Activated CD4-positive, alpha-beta T cell treated with anti-CD3 and anti-CD28 coated beads, Interleukin-2, Interleukin-4, amounts not matched to agents 100 ng/mL and 50 ng/mL, durations not matched to agents 16 hours and 8 hours (primary cell): Measurements from ENCODE around the gene PTGES.

Source experiments
- DNase-seq: peaks from one replicate; pipeline ENCODE4 v3.0.0-alpha.2; 2020; ENCODE audit warnings: low spot score

Gene PTGES

GRCh38 chr9:129740666-129741464 lies 12.0 kb downstream of the PTGES start:
- DNase-seq: no peak

- DNase-seq: no peak
Measured at GRCh38 chr9:129740174-129740573, 12.7 kb downstream of the PTGES start.

- no peak for DNase-seq
Measured at GRCh38 chr9:129739432-129739831, 13.4 kb downstream of the PTGES start.

- peak; percentile 85 for DNase-seq
Measured at GRCh38 chr9:129737479-129738274, 15.2 kb downstream of the PTGES start.

- DNase-seq: no peak
Measured at GRCh38 chr9:129736334-129736733, 16.5 kb downstream of the PTGES start.

- no peak for DNase-seq
Measured at GRCh38 chr9:129735546-129735945, 17.3 kb downstream of the PTGES start.

- no peak for DNase-seq
Measured at GRCh38 chr9:129733632-129733953, 19.2 kb downstream of the PTGES start.

GRCh38 chr9:129732946-129733631 lies 19.8 kb downstream of the PTGES start:
- no peak for DNase-seq

- DNase-seq: no peak
Measured at GRCh38 chr9:129732100-129732499, 20.7 kb downstream of the PTGES start.

GRCh38 chr9:129731477-129732085 lies 21.3 kb downstream of the PTGES start:
- DNase-seq: no peak

- DNase-seq: no peak
Measured at GRCh38 chr9:129728744-129729143, 24.1 kb downstream of the PTGES start.

- DNase-seq: peak; percentile 63
Measured at GRCh38 chr9:129726322-129727160, 26.3 kb downstream of the PTGES start.

GRCh38 chr9:129725795-129726251 lies 27.0 kb downstream of the PTGES start:
- DNase-seq: no peak

GRCh38 chr9:129724456-129725190 lies 28.2 kb downstream of the PTGES start:
- DNase-seq: no peak

- no peak for DNase-seq
Measured at GRCh38 chr9:129722913-129723312, 29.9 kb downstream of the PTGES start.

- no peak for DNase-seq
Measured at GRCh38 chr9:129720865-129721545, 31.8 kb downstream of the PTGES start.

GRCh38 chr9:129720181-129720864 lies 32.5 kb downstream of the PTGES start:
- DNase-seq: no peak

- DNase-seq: no peak
Measured at GRCh38 chr9:129719135-129719534, 33.7 kb downstream of the PTGES start.

GRCh38 chr9:129718647-129719046 lies 34.2 kb downstream of the PTGES start:
- DNase-seq: no peak
